HepG2 (cell line): ENCODE results near the gene VGLL4. TPM values are rescaled to one million over a fixed set of nuclear protein-coding genes. Genes with fewer than 3 reads are reported as not detected.

Experiments
- ARNTL ChIP-seq: sonication (generic); formaldehyde crosslinking; IDR thresholded peaks from 2 replicates; pipeline ENCODE4 v1.4.0; 2020; ENCODE audit warnings: mild to moderate bottlenecking, missing genetic modification reagents
- FOXO1 ChIP-seq: sonication (generic); formaldehyde crosslinking; IDR thresholded peaks from 2 replicates; pipeline ENCODE4 v1.4.0; 2020; ENCODE audit warnings: missing genetic modification reagents
- HCFC1 ChIP-seq: fragments of 150-350 bp; IDR thresholded peaks from 2 replicates; pipeline ENCODE4 v1.6.1; 2014; ENCODE audit warnings: low read depth, low read length
- MED8 ChIP-seq: sonication (generic); formaldehyde crosslinking; IDR thresholded peaks from 2 replicates; pipeline ENCODE4 v1.8.1; 2023; ENCODE audit warnings: mild to moderate bottlenecking, missing genetic modification reagents; ENCODE audit not compliant: insufficient replicate concordance
- MTF2 ChIP-seq: sonication (generic); formaldehyde crosslinking; IDR thresholded peaks from 2 replicates; pipeline ENCODE4 v1.5.0; 2020; ENCODE audit warnings: missing genetic modification reagents, borderline replicate concordance
- PHF20 ChIP-seq: sonication (generic); formaldehyde crosslinking; IDR thresholded peaks from 2 replicates; pipeline ENCODE4 v1.5.0; 2020; ENCODE audit warnings: mild to moderate bottlenecking, missing genetic modification reagents
- RBFOX2 ChIP-seq: fragments of 200-400 bp; formaldehyde crosslinking; IDR thresholded peaks from 2 replicates; pipeline ENCODE4 v1.6.1; 2017; ENCODE audit warnings: low read depth, mild to moderate bottlenecking, low read length
- RFXANK ChIP-seq: IDR thresholded peaks from 2 replicates; pipeline ENCODE4 v1.6.1; 2016
- SALL2 ChIP-seq: sonication (generic); formaldehyde crosslinking; IDR thresholded peaks from 2 replicates; pipeline ENCODE4 v1.8.1; 2023; ENCODE audit warnings: mild to moderate bottlenecking, missing genetic modification reagents, inconsistent platforms
- SOX5 ChIP-seq: IDR thresholded peaks from 2 replicates; pipeline ENCODE4 v1.6.1; 2016; ENCODE audit warnings: borderline replicate concordance
- SP2 ChIP-seq: sonication (generic); formaldehyde crosslinking; IDR thresholded peaks from 2 replicates; pipeline ENCODE4 v1.5.1; 2020; ENCODE audit warnings: mild to moderate bottlenecking, missing genetic modification reagents
- TCF7 ChIP-seq: sonication (generic); IDR thresholded peaks from 2 replicates; pipeline ENCODE4 v1.6.1; 2016; ENCODE audit warnings: antibody characterized with exemption, low read depth
- ZFP36L1 ChIP-seq: sonication (generic); formaldehyde crosslinking; IDR thresholded peaks from 2 replicates; pipeline ENCODE4 v1.8.0; 2022; ENCODE audit warnings: mild to moderate bottlenecking, missing genetic modification reagents, moderate library complexity
- ZFP41 ChIP-seq: sonication (generic); formaldehyde crosslinking; IDR thresholded peaks from 2 replicates; pipeline ENCODE4 v1.4.0; 2020; ENCODE audit warnings: mild to moderate bottlenecking, missing genetic modification reagents, borderline replicate concordance
- ZNF121 ChIP-seq: sonication (generic); formaldehyde crosslinking; IDR thresholded peaks from 2 replicates; pipeline ENCODE4 v1.5.0; 2020; ENCODE audit warnings: mild to moderate bottlenecking, missing genetic modification reagents
- ZNF17 ChIP-seq: sonication (generic); formaldehyde crosslinking; IDR thresholded peaks from 2 replicates; pipeline ENCODE4 v1.5.0; 2020; ENCODE audit warnings: mild to moderate bottlenecking, missing genetic modification reagents
- ZNF3 ChIP-seq: IDR thresholded peaks from 2 replicates; pipeline ENCODE4 v1.7.0; 2017; ENCODE audit warnings: inconsistent platforms
- ZNF33B ChIP-seq: sonication (generic); formaldehyde crosslinking; IDR thresholded peaks from 2 replicates; pipeline ENCODE4 v1.5.1; 2020; ENCODE audit warnings: mild to moderate bottlenecking, missing genetic modification reagents
- ZNF749 ChIP-seq: sonication (generic); formaldehyde crosslinking; IDR thresholded peaks from 2 replicates; pipeline ENCODE4 v1.8.0; 2022; ENCODE audit warnings: mild to moderate bottlenecking, missing genetic modification reagents, moderate library complexity, borderline replicate concordance
- ZNF768 ChIP-seq: sonication (generic); formaldehyde crosslinking; IDR thresholded peaks from 2 replicates; pipeline ENCODE4 v1.4.0; 2020; ENCODE audit warnings: missing genetic modification reagents
- polyA plus RNA-seq, 8 experiments: library from polyadenylated mRNA; depleted of rRNA in 3 of 8; stranded (reverse) in 7 of 8; unstranded in 1 of 8; fragments of >200 nt; fragmentation: Illumina TruSeq in 4 of 8; extraction: Trizol in 4 of 8; gene quantifications; 2 replicates each; pipeline versions ENCODE4 v1.2.1 to v1.2.3, GENCODE V29; 2011 to 2016; ENCODE audit warnings: low read depth in 4 of 8, missing spikeins in 1 of 8, mixed read lengths in 1 of 8; ENCODE audit not compliant: insufficient read depth in 1 of 8
- total RNA-seq, 5 experiments: library from RNA; depleted of rRNA; stranded (reverse); fragments of >200 nt; fragmentation: Illumina TruSeq; extraction: Trizol; gene quantifications; 2 replicates each; pipeline ENCODE4 v1.2.3, GENCODE V29; 2016; ENCODE audit warnings: low read depth in 1 of 5
- TF ChIP-seq, protein P1 (sequence below): sonication (generic); formaldehyde crosslinking; IDR thresholded peaks from 2 replicates; pipeline ENCODE4 v1.5.0; 2020; ENCODE audit warnings: mild to moderate bottlenecking, missing genetic modification reagents, borderline replicate concordance
- TF ChIP-seq, protein P2 (sequence below): sonication (generic); formaldehyde crosslinking; IDR thresholded peaks from 2 replicates; pipeline ENCODE4 v1.8.1; 2022; ENCODE audit warnings: low read depth, mild to moderate bottlenecking, missing genetic modification reagents
- TF ChIP-seq, protein P3 (sequence below): IDR thresholded peaks from 2 replicates; pipeline ENCODE4 v1.6.1; 2016; ENCODE audit warnings: low read depth

Gene VGLL4
- total and polyA plus RNA-seq, 2 of the 13 experiments (the other 11 are each of a cell fraction or from before 2014, with no cell fraction given): 23.2 to 39.0 TPM

DNA sequence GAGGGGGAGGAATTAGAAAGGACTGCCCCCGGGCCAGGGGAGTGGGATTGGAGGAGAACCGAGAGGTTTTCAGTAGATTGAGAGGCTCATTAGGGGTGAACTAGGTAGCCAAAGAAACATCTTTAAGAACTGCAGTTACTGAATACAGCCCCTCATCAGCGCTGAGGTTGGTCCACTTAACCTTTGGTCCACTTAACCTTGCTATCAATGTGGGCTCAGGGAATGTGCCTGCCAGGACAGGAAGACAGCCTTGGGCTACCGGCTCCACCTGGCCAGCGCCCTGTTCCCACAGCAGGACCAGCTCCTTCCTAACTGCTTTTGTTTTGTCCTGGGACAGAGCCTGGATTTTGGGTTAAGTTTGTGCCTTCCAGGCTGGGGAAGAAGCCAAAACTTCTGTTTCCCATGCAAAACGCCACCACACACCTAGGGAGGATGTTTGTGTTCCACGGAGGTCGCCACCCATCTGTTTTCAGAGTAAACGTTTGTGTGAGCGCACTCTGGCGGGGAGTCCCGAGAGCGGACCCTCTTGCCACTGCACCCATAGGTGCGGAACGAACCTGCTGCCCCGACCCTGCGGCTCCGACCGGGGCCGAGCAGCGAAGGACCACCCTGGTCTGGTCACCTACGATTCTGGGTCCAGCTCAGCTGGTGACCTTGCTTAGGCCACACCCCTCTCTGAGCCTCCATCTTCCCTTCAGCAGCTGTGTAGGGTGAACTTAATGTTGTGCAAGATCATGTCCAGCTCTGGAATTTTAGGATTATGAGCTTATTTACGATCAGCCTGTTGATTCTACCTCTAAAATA, 107.4 kb downstream of the VGLL4 start (continued):
- TF ChIP-seq, protein P1, sequence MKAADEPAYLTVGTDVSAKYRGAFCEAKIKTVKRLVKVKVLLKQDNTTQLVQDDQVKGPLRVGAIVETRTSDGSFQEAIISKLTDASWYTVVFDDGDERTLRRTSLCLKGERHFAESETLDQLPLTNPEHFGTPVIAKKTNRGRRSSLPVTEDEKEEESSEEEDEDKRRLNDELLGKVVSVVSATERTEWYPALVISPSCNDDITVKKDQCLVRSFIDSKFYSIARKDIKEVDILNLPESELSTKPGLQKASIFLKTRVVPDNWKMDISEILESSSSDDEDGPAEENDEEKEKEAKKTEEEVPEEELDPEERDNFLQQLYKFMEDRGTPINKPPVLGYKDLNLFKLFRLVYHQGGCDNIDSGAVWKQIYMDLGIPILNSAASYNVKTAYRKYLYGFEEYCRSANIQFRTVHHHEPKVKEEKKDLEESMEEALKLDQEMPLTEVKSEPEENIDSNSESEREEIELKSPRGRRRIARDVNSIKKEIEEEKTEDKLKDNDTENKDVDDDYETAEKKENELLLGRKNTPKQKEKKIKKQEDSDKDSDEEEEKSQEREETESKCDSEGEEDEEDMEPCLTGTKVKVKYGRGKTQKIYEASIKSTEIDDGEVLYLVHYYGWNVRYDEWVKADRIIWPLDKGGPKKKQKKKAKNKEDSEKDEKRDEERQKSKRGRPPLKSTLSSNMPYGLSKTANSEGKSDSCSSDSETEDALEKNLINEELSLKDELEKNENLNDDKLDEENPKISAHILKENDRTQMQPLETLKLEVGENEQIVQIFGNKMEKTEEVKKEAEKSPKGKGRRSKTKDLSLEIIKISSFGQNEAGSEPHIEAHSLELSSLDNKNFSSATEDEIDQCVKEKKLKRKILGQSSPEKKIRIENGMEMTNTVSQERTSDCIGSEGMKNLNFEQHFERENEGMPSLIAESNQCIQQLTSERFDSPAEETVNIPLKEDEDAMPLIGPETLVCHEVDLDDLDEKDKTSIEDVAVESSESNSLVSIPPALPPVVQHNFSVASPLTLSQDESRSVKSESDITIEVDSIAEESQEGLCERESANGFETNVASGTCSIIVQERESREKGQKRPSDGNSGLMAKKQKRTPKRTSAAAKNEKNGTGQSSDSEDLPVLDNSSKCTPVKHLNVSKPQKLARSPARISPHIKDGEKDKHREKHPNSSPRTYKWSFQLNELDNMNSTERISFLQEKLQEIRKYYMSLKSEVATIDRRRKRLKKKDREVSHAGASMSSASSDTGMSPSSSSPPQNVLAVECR (CRISPR knock-in tag): peak; percentile 35; the same call in 1 of the 2 replicates
- 0 out of 2 replicates have a peak, but pooled peaks have one; percentile 23 for TF ChIP-seq ZNF121 (CRISPR knock-in tag)
- TF ChIP-seq TCF7: no peak
- TF ChIP-seq ZNF749 (CRISPR knock-in tag): no peak
- TF ChIP-seq RFXANK (CRISPR knock-in tag): no peak
- TF ChIP-seq MTF2: no peak
- no peak for TF ChIP-seq ZNF17
- TF ChIP-seq SP2 (CRISPR knock-in tag): no peak
- no peak for TF ChIP-seq ZFP41
- no peak for TF ChIP-seq ZNF33B (CRISPR knock-in tag)
- TF ChIP-seq HCFC1: no peak
- peak; percentile 85 for TF ChIP-seq PHF20 (CRISPR knock-in tag)
- TF ChIP-seq, protein P2, sequence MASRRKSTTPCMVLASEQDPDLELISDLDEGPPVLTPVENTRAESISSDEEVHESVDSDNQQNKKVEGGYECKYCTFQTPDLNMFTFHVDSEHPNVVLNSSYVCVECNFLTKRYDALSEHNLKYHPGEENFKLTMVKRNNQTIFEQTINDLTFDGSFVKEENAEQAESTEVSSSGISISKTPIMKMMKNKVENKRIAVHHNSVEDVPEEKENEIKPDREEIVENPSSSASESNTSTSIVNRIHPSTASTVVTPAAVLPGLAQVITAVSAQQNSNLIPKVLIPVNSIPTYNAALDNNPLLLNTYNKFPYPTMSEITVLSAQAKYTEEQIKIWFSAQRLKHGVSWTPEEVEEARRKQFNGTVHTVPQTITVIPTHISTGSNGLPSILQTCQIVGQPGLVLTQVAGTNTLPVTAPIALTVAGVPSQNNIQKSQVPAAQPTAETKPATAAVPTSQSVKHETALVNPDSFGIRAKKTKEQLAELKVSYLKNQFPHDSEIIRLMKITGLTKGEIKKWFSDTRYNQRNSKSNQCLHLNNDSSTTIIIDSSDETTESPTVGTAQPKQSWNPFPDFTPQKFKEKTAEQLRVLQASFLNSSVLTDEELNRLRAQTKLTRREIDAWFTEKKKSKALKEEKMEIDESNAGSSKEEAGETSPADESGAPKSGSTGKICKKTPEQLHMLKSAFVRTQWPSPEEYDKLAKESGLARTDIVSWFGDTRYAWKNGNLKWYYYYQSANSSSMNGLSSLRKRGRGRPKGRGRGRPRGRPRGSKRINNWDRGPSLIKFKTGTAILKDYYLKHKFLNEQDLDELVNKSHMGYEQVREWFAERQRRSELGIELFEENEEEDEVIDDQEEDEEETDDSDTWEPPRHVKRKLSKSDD: 0 out of 2 replicates have a peak, but pooled peaks have one; percentile 64
- TF ChIP-seq, protein P3, sequence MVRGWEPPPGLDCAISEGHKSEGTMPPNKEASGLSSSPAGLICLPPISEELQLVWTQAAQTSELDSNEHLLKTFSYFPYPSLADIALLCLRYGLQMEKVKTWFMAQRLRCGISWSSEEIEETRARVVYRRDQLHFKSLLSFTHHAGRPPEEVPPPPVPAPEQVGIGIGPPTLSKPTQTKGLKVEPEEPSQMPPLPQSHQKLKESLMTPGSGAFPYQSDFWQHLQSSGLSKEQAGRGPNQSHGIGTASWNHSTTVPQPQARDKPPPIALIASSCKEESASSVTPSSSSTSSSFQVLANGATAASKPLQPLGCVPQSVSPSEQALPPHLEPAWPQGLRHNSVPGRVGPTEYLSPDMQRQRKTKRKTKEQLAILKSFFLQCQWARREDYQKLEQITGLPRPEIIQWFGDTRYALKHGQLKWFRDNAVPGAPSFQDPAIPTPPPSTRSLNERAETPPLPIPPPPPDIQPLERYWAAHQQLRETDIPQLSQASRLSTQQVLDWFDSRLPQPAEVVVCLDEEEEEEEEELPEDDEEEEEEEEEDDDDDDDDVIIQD: peak; percentile 55; the same call in 1 of the 2 replicates
- TF ChIP-seq RBFOX2: no peak
- peak; percentile 58; the same call in 1 of the 2 replicates for TF ChIP-seq FOXO1 (CRISPR knock-in tag)
- no peak for TF ChIP-seq ZFP36L1 (CRISPR knock-in tag)
- no peak for TF ChIP-seq ARNTL (CRISPR knock-in tag)
- no peak for TF ChIP-seq SOX5
- TF ChIP-seq ZNF768 (CRISPR knock-in tag): peak; percentile 62; the same call in 1 of the 2 replicates
- peak; percentile 66; the same call in 1 of the 2 replicates for TF ChIP-seq SALL2 (CRISPR knock-in tag)
- TF ChIP-seq ZNF3 (CRISPR knock-in tag): no peak
- TF ChIP-seq MED8 (CRISPR knock-in tag): no peak
